ENCODE data around the gene KLHL20.

Gene KLHL20

GRCh38 chr1:173771560-173771959 is 56.8 kb downstream of the KLHL20 start:
- H4K20me1 ChIP-seq (ENCODE audit: control insufficient read depth, insufficient read depth, low read depth, low read length), result no peaks in the 10 kb centered on the region
- H3K27me3 ChIP-seq (ENCODE audit: control insufficient read depth, low read length), result no peaks in the 10 kb centered on the region
- H3K4me1 ChIP-seq (ENCODE audit: control insufficient read depth, low read length), result no peaks in the 10 kb centered on the region
- no peaks in the 10 kb centered on the region for H3K9me3 ChIP-seq (ENCODE audit: control insufficient read depth, insufficient read depth, low read length)
- no peak overlapping the region for H3K4me3 ChIP-seq (ENCODE audit: low read length)
- no peaks in the 10 kb centered on the region for H3F3A ChIP-seq (ENCODE audit: control insufficient read depth, insufficient read depth)
- H3K79me2 ChIP-seq (ENCODE audit: control insufficient read depth, low read length), result no peaks in the 10 kb centered on the region
- H3K36me3 ChIP-seq (ENCODE audit: control insufficient read depth, low read length), result peaks cover 24% of the 10 kb centered on the region
- no peak for TF ChIP-seq EZH2phosphoT487 (IDR thresholded peaks at IDR 0.05; ENCODE audit: borderline replicate concordance, low read length)
- TF ChIP-seq CTCF (IDR thresholded peaks at IDR 0.05; ENCODE audit: low read depth, low read length, poor library complexity, severe bottlenecking), result no peak
- H3K4me2 ChIP-seq (ENCODE audit: low read length), result no peak overlapping the region
- no peaks in the 10 kb centered on the region for H3K9me2 ChIP-seq (replicated peaks; ENCODE audit: control insufficient read depth, low read length)
- H3K27ac ChIP-seq (ENCODE audit: low read depth, low read length), result no peak overlapping the region

DNA sequence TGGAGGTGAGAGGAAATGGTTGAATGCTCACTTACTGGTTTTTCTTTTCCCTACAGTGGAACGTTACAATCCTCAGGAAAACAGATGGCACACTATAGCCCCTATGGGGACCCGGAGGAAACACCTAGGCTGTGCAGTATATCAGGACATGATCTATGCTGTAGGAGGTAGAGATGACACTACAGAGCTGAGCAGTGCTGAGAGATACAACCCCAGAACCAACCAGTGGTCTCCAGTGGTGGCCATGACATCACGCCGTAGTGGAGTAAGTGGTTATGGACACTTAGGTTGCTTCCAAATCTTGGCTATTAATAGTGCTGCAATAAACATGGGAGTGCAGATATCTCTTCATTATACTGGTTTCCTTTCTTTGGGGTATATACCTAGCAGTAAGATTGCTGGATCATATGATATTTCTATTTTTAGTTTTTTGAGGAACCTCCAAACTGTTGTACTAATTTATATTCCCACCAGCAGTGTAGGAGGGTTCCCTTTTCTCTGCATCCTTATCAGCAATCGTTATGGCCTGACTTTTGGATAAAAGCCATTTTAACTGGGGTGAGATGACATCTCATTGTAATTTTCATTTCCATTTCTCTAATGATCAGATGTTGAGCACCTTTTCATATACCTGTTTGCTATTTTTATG is 60.9 kb downstream of the KLHL20 start:
- no peaks in the 10 kb centered on the region for H3F3A ChIP-seq (ENCODE audit: control insufficient read depth, insufficient read depth)
- H3K4me3 ChIP-seq (ENCODE audit: low read length), result no peak overlapping the region
- H3K27ac ChIP-seq (ENCODE audit: low read depth, low read length), result no peak overlapping the region
- H3K27me3 ChIP-seq (ENCODE audit: control insufficient read depth, low read length), result no peaks in the 10 kb centered on the region
- H3K9me2 ChIP-seq (replicated peaks; ENCODE audit: control insufficient read depth, low read length), result no peaks in the 10 kb centered on the region
- TF ChIP-seq EZH2phosphoT487 (IDR thresholded peaks at IDR 0.05; ENCODE audit: borderline replicate concordance, low read length) (no peak), CTCF (IDR thresholded peaks at IDR 0.05; ENCODE audit: low read depth, low read length, poor library complexity, severe bottlenecking) (no peak)
- H3K36me3 ChIP-seq (ENCODE audit: control insufficient read depth, low read length), result peaks cover 48% of the 10 kb centered on the region
- H3K4me2 ChIP-seq (ENCODE audit: low read length), result no peak overlapping the region
- no peaks in the 10 kb centered on the region for H3K79me2 ChIP-seq (ENCODE audit: control insufficient read depth, low read length)
- H4K20me1 ChIP-seq (ENCODE audit: control insufficient read depth, insufficient read depth, low read depth, low read length), result no peaks in the 10 kb centered on the region
- H3K4me1 ChIP-seq (ENCODE audit: control insufficient read depth, low read length), result no peaks in the 10 kb centered on the region
- no peaks in the 10 kb centered on the region for H3K9me3 ChIP-seq (ENCODE audit: control insufficient read depth, insufficient read depth, low read length)

DNA sequence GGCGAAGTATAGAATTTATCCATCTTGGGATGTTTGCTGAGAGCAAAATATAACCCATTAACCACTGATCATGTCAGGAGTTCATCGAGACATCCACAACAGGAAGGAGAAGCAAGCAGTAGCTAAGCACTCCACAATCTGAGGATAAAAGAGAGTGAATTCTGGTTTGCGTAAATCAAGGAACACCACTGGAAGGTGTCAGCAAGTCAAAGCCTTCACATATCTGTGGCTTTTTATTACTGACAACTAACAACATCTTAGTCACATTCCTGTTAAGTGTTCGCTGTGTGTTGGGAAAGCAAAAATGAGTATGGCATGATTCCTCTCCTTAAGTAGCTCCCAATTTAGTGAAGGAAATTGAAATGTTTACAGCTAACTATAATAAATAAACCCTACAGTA is 65.2 kb downstream of the KLHL20 start:
- Histone ChIP-seq H3F3A (ENCODE audit: control insufficient read depth, insufficient read depth) (peaks cover 3% of the 10 kb centered on the region; the same call in 1 of the 2 replicates), H3K27me3 (ENCODE audit: control insufficient read depth, low read length) (no peaks in the 10 kb centered on the region), H3K79me2 (ENCODE audit: control insufficient read depth, low read length) (no peaks in the 10 kb centered on the region), H3K9me2 (replicated peaks; ENCODE audit: control insufficient read depth, low read length) (no peaks in the 10 kb centered on the region), H3K36me3 (ENCODE audit: control insufficient read depth, low read length) (peaks cover 72% of the 10 kb centered on the region), H4K20me1 (ENCODE audit: control insufficient read depth, insufficient read depth, low read depth, low read length) (no peaks in the 10 kb centered on the region), H3K4me1 (ENCODE audit: control insufficient read depth, low read length) (no peaks in the 10 kb centered on the region), H3K9me3 (ENCODE audit: control insufficient read depth, insufficient read depth, low read length) (no peaks in the 10 kb centered on the region), H3K27ac (ENCODE audit: low read depth, low read length) (no peak overlapping the region), H3K4me3 (ENCODE audit: low read length) (no peak overlapping the region), H3K4me2 (ENCODE audit: low read length) (no peak overlapping the region)
- TF ChIP-seq CTCF (IDR thresholded peaks at IDR 0.05; ENCODE audit: low read depth, low read length, poor library complexity, severe bottlenecking) (no peak), EZH2phosphoT487 (IDR thresholded peaks at IDR 0.05; ENCODE audit: borderline replicate concordance, low read length) (no peak)
